Nephron progenitor cell (in vitro differentiated cells): Measurements from ENCODE around the gene RMRP.

Experiments
- DNase-seq: peaks from one replicate; pipeline ENCODE4 v3.0.0; 2021
- H3K27ac Mint-ChIP-seq: 2 replicates; pipeline ENCODE4 v1.8.0; 2021; ENCODE audit warnings: mild to moderate bottlenecking, moderate library complexity, mixed read lengths
- H3K27me3 Mint-ChIP-seq: 2 replicates; pipeline ENCODE4 v1.8.0; 2021; ENCODE audit warnings: mild to moderate bottlenecking, low read depth, mixed read lengths; ENCODE audit not compliant: poor library complexity
- H3K36me3 Mint-ChIP-seq: 2 replicates; pipeline ENCODE4 v1.8.0; 2021; ENCODE audit warnings: low read depth, mixed read lengths
- H3K4me1 Mint-ChIP-seq: 2 replicates; pipeline ENCODE4 v1.8.0; 2021; ENCODE audit warnings: mixed read lengths
- H3K4me3 Mint-ChIP-seq: 2 replicates; pipeline ENCODE4 v1.8.0; 2021; ENCODE audit warnings: mild to moderate bottlenecking, moderate library complexity, mixed read lengths
- H3K9me3 Mint-ChIP-seq: 2 replicates; pipeline ENCODE4 v1.8.0; 2021; ENCODE audit warnings: mild to moderate bottlenecking, moderate library complexity, mixed read lengths
- TF ChIP-seq, protein P1 (sequence below): fragments of 200-600 bp; sonication (generic); IDR thresholded peaks from 2 replicates; pipeline ENCODE4 v1.5.0; 2021; ENCODE audit warnings: antibody characterized with exemption

RMRP gene

DNA sequence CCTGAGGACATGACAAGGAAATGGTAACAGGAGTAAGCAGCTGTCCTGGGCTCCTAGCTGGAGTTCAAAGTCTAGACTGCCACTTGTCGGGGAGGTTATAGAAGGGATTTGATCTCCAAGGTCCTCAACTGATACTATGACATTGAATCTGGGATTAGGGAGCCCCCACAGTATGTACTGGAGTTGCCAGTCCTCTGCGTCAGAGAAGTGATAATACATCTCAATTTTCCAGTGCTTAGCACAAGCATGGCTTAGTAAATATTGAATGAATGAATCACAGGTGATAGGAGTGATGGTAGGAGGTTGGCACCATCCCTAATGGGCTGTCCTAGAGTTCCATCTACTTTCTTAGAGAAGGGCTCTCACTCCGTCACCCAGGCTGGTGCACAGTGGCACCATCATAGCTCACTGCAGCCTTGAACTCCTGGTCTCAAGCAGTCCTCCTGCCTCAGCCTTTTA, 38.2 kb upstream of the RMRP start:
- Mint-ChIP-seq H3K27ac (no peak overlapping the region), H3K4me1 (peaks cover 11% of the 10 kb centered on the region), H3K36me3 (peaks cover 14% of the 10 kb centered on the region), H3K9me3 (no peaks in the 10 kb centered on the region), H3K27me3 (no peaks in the 10 kb centered on the region), H3K4me3 (no peak overlapping the region)
- TF ChIP-seq, protein P1, sequence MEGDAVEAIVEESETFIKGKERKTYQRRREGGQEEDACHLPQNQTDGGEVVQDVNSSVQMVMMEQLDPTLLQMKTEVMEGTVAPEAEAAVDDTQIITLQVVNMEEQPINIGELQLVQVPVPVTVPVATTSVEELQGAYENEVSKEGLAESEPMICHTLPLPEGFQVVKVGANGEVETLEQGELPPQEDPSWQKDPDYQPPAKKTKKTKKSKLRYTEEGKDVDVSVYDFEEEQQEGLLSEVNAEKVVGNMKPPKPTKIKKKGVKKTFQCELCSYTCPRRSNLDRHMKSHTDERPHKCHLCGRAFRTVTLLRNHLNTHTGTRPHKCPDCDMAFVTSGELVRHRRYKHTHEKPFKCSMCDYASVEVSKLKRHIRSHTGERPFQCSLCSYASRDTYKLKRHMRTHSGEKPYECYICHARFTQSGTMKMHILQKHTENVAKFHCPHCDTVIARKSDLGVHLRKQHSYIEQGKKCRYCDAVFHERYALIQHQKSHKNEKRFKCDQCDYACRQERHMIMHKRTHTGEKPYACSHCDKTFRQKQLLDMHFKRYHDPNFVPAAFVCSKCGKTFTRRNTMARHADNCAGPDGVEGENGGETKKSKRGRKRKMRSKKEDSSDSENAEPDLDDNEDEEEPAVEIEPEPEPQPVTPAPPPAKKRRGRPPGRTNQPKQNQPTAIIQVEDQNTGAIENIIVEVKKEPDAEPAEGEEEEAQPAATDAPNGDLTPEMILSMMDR = no peak
- DNase-seq = no peak

- DNase-seq = no peak
- H3K9me3 Mint-ChIP-seq = no peaks in the 10 kb centered on the region
- peak overlapping the region; percentile 85 for H3K4me3 Mint-ChIP-seq
- H3K27ac Mint-ChIP-seq = no peak overlapping the region
- H3K36me3 Mint-ChIP-seq = peaks cover 11% of the 10 kb centered on the region
- H3K27me3 Mint-ChIP-seq = no peaks in the 10 kb centered on the region
- H3K4me1 Mint-ChIP-seq = peaks cover 36% of the 10 kb centered on the region
- TF ChIP-seq, protein P1 = no peak
Measured at GRCh38 chr9:35691757-35692301, 34.0 kb upstream of the RMRP start.

- H3K4me1 Mint-ChIP-seq = peaks cover 42% of the 10 kb centered on the region
- peak overlapping the region; percentile 85 for H3K4me3 Mint-ChIP-seq
- H3K9me3 Mint-ChIP-seq = no peaks in the 10 kb centered on the region
- no peaks in the 10 kb centered on the region for H3K27me3 Mint-ChIP-seq
- peak overlapping the region; percentile 88 for H3K27ac Mint-ChIP-seq
- DNase-seq = no peak
- peaks cover 11% of the 10 kb centered on the region for H3K36me3 Mint-ChIP-seq
- TF ChIP-seq, protein P1 = no peak
Measured at GRCh38 chr9:35691334-35691650, 33.5 kb upstream of the RMRP start.

DNA sequence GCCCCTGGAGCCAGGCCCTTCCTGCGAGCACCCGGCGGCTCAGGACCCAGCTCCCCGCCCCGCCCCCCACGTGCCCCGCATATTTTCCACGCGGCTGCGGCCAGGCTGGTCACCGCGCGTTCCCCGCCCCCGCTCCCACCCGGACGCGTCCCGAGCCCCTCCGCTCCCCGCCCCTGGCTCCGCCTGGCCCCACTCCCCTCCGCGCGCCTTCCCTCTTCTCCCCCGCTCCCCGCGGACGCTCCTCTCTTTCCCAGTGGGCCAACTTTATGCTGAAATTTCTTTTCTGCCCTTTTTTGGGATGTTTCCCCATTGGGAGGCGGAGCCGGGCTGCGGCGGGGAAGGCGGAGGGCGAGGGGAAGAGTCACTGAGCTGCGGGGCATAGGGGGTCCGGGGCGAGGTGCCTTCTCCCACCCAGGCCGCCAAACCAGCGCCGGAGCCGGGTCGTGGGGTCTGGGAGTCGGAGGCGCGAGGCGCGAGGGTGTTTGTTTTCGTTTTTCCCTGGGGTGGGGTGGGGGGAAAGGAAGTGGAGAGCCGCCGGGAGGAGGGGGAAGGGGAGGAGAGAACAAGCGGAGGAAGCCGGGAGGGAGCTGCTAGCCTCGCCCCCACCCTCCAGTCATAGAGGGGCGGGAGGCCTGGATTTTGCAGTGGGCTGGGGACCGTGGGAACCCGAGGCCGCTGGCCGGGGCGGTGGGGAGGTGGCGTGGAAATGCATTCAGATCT, 33.0 kb upstream of the RMRP start:
- peak; percentile 77 for DNase-seq

DNA sequence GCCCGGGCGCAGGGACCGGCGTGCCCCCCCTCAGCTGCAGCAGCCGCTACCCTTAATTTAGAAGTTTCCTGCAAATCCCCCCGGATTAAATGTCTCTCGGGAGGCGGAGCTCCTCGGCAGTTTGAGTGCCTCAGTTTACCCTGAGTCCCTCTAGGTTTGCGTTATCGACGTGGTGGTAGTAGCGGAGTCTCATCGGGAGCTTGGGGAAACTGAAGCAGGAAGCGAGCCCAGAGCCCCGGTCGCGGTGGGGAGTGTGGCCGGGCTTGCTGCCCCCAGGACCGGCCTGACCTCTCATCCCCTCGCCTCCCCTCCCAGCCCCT, 32.4 kb upstream of the RMRP start:
- Mint-ChIP-seq H3K36me3 (peaks cover 17% of the 10 kb centered on the region), H3K9me3 (no peaks in the 10 kb centered on the region), H3K27ac (no peak overlapping the region), H3K27me3 (no peaks in the 10 kb centered on the region), H3K4me3 (peak overlapping the region; percentile 82), H3K4me1 (peaks cover 52% of the 10 kb centered on the region)
- no peak for DNase-seq
- TF ChIP-seq, protein P1 = no peak

More for the DNA sequence above, 33.0 kb upstream of the RMRP start:
- H3K27me3 Mint-ChIP-seq = no peaks in the 10 kb centered on the region
- peaks cover 12% of the 10 kb centered on the region for H3K36me3 Mint-ChIP-seq
- peaks cover 47% of the 10 kb centered on the region for H3K4me1 Mint-ChIP-seq
- no peaks in the 10 kb centered on the region for H3K9me3 Mint-ChIP-seq
- TF ChIP-seq, protein P1 = no peak
- no peak overlapping the region for H3K27ac Mint-ChIP-seq
- peak overlapping the region; percentile 85 for H3K4me3 Mint-ChIP-seq
